ENCODE data around the gene ANKRD63.

GRCh38 chr15:40239693-40240618, 42.9 kb downstream of the ANKRD63 start:
- no peak for TF ChIP-seq POLR2A (IDR thresholded peaks at IDR 0.05)
- no peak for TF ChIP-seq CTCF (IDR thresholded peaks at IDR 0.05)
- TF ChIP-seq POLR2AphosphoS5 (IDR thresholded peaks at IDR 0.05) = no peak

Data from gastroesophageal sphincter (tissue), 3 donors.